ENCODE data around the gene MIS18A.

Gene MIS18A

DNA sequence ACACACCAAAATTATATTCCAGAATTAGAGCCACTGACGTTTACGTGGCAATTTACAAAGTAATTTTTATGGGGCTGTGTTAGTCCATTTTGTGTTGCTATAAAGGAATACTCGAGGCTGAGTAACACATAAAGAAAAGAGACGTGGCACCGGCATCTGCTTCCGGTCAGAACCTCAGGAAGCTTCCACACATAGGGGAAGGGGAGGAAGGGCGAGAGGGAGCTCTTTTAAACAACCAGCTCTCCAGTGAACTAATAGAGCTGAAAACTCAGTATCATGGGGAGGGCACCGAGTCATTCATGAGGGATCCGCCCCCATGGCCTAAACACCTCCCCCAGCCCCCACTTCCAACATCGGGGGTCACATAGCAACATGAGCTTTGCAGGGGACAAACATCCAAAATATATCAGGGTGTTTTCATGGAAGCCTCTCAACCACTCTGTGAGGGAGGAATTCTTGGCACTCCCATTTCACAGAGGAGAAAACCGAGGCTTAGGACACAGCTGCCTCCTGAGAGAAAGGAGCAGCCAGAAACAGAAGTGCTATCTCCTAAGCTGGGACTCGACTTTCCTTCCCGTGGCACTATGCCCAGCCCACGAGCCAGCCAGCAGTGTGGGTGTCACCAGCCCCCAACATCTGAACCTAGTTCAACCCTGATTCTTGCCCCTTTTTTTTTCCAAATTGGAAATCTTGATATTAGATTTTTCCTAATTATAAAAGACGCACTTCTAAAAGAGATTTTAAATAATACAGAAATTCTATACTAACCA lies 29.2 kb downstream of the MIS18A start:
- DNase-seq, result peak; percentile 92

DNA sequence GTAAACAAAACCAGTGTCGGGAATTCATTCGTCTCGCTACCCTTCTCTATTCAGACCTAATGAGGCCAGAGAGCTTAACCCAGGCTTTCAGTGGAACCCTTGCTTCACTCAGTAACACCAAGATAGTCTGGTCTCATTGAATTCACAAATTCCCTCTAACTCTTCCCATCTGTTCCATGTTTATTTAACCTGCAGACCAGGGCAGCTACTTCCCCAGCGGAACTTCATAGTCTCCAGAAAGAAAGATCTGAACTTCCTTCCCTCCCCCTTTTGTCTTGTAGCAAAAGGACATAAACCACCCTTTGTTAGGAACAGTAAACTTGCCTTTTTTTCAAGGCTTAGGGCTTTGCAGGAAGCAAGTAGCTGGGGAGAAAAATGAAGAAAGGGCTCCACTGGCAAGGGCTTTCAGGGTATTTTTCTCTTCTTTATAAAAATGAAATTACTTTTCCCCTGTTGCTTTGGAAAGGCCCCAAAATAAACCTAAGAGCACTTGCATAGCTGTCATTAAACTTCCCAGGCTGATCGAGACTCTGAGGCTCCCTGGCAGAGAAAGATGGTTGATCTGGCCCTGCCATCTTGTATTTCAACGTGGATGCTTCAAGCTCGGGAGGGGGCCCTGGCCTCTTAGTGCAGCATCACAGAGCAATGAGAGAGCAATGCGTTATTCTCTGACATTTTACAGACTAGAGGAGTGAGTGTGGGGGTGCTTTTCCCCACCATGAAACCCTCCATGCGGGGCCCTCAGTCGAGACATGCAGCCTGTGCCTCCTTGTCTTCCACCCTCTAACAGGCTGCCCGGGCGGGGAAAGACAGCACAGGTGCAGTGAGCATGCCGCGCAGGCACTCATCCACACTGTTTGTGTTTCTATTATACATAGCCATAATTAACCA lies 30.0 kb downstream of the MIS18A start:
- DNase-seq, result peak; percentile 97

- no peak for DNase-seq
These were observed 32.2 kb downstream of the MIS18A start for GRCh38 chr21:32246571-32247140.

DNA sequence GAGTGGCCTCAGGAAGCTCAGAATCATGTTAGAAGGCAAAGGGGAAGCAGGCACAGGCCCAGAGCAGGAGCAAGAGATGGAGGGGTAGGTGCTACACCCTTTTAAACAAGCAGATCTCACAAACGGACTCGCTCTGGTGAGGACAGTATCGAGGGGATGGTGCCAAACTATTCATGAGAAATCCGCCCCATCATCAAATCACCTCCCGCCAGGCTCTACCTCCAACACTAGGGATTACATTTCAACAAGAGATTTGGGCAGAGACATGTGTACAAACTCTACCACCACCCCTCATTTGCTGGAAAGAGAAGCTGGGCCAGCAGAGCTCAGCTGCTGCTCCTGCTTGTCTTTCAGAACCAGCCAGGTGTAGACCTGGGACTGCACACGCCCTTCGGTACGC lies 32.9 kb downstream of the MIS18A start:
- no peak for DNase-seq

GRCh38 chr21:32240851-32241687 lies 37.8 kb downstream of the MIS18A start:
- DNase-seq, result no peak

DNA sequence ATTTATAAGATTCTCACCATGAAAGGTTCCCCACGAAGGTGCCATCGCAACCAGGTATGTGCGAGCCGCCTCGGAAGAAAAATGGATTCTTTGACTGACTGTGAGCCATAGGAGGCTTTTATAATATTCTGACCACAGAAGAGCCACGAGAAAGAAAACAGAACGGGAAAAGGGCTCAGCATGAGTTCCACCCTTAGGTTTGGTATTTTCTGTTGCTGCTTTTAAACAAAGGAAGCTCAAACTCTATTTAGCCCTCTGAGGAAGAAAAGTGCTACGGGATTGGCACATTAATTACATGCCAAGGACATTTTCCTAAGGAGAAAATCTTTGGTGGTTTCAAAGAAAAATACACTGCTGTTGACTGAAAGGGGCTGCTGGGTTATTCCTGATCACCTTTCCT lies 39.3 kb downstream of the MIS18A start:
- DNase-seq, result no peak

GRCh38 chr21:32238063-32238462 lies 40.8 kb downstream of the MIS18A start:
- DNase-seq, result no peak

DNA sequence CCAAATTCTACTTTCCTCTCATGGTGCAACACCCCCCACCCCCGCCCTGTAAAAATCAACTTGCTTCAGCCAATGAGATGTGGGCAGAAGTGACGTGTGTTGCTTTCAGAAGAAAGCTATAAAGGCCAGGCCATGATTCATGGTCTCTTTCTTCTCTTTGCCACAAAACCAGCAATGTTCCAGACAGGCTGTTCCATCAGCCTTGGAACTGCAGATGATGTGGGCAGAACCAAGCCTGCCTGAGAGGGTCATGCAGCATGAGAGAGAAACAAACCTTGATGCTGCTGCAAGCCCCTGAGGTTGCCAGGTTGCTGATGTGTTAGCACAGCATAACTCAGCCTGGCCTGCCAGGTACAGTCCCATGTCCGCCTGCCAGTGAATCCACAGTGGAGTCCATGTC lies 41.8 kb downstream of the MIS18A start:
- DNase-seq, result no peak

DNA sequence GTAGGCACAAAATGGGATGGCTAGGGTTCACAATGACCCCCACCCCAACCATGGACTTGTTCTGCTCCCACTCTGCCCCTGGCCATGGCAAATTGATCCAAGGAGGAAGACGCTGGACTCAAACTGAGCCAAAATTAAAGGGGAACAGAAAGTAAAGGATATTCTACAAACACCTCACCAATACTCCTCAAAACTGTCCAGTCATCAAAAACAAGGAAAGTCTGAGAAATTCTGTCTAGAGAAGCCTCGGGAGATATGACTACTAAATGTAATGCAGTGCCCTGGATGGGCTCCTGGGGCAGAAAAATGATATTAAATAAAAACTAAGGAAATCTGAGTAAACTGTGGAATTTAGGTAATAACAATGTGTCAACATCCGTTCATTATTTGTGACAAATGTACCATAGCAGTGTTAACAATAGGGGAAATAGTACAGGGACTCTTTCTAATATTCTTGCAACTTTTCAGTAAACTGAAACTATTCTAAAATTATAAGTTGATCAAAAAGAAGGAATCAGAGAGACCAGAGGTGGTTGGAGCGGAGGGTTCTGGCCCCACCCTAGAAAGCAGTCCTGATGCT lies 45.0 kb downstream of the MIS18A start:
- DNase-seq, result no peak

DNA sequence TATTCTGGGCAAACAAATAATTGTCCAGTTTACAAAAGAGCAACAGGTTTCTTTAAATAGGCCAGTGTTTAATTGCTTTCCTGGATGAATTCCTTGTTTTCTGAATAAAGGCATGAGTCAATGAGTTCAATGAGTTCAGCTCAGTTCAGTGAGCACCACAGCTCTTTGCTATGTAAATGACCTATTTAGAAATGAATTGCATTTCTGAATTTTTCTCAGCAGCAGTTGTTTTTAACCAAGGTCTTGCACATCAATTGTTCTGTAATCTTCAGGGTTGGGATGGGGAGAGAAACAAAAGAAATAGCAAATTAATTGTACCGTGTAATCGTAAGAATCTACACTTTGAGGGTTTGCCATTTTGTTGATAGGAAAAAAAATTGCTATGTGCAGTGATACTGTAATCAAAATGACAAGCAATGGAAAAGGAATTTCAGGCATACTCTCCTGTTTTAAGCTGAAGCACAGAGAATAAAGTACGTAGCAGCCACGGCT lies 45.7 kb downstream of the MIS18A start:
- DNase-seq, result peak; percentile 82

GRCh38 chr21:32226444-32226843 lies 52.4 kb downstream of the MIS18A start:
- DNase-seq, result no peak

Measured in NCI-H69 (cell line).